AG09319 (cell line): ENCODE results near the gene SNCA.

Source experiments
- DNase-seq: peaks from one replicate; pipeline ENCODE4 v3.0.0-alpha.2; 2010; ENCODE audit warnings: low read depth; ENCODE audit errors: extremely low read depth
- TF ChIP-seq, protein P1 (sequence below): IDR thresholded peaks from 2 replicates; pipeline ENCODE4 v1.5.1; 2011; ENCODE audit warnings: low read depth, mild to moderate bottlenecking, inconsistent platforms, low read length, moderate library complexity

SNCA gene

DNA sequence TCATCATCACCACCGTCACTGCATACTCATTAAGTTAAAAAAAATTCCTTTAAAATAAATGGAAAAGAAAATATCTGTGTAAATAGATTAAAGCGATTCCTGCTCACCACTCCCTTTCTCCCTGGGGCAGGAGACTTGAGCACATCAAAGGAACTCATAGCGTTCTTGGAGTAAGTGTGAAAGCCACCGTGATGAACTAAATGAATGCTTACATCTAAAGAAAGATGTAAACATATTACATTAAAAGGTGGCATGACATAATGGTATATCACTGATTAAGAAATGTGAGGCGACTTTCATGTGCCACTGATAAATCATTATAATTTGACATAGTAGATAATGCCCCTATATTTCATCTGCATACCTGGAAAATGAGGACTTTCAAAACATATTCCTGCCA is 92.0 kb downstream of the SNCA start:
- TF ChIP-seq, protein P1, sequence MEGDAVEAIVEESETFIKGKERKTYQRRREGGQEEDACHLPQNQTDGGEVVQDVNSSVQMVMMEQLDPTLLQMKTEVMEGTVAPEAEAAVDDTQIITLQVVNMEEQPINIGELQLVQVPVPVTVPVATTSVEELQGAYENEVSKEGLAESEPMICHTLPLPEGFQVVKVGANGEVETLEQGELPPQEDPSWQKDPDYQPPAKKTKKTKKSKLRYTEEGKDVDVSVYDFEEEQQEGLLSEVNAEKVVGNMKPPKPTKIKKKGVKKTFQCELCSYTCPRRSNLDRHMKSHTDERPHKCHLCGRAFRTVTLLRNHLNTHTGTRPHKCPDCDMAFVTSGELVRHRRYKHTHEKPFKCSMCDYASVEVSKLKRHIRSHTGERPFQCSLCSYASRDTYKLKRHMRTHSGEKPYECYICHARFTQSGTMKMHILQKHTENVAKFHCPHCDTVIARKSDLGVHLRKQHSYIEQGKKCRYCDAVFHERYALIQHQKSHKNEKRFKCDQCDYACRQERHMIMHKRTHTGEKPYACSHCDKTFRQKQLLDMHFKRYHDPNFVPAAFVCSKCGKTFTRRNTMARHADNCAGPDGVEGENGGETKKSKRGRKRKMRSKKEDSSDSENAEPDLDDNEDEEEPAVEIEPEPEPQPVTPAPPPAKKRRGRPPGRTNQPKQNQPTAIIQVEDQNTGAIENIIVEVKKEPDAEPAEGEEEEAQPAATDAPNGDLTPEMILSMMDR: no peak
- DNase-seq: no peak

DNA sequence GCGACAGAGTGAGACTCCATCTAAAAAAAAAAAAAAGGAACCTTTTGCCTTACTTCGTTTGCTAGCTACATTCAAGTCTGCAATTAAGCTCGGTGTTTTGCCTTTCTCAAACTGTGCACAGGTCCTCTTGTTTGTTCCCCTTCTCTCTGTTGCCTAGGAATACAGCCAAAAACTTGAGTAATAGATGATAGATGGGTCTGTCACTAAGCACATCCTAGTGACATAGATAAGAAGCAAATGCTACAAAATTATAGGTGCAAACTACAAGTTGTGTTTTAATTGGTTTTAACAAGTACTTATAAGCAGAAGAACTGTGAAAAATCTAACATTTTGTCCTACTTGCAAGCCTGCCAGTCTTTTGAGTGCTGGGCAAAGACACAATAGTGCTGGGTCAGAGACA is 95.2 kb downstream of the SNCA start:
- TF ChIP-seq, protein P1: no peak
- DNase-seq: no peak

GRCh38 chr4:89739311-89739988 is 97.5 kb downstream of the SNCA start:
- no peak for DNase-seq
- TF ChIP-seq, protein P1: no peak

GRCh38 chr4:89737888-89738287 is 99.1 kb downstream of the SNCA start:
- TF ChIP-seq, protein P1: no peak
- peak; percentile 30 for DNase-seq

GRCh38 chr4:89733946-89734345 is 103.0 kb downstream of the SNCA start:
- no peak for DNase-seq
- TF ChIP-seq, protein P1: no peak

- DNase-seq: no peak
- TF ChIP-seq, protein P1: no peak
Measured at GRCh38 chr4:89727238-89727637, 109.7 kb downstream of the SNCA start.

DNA sequence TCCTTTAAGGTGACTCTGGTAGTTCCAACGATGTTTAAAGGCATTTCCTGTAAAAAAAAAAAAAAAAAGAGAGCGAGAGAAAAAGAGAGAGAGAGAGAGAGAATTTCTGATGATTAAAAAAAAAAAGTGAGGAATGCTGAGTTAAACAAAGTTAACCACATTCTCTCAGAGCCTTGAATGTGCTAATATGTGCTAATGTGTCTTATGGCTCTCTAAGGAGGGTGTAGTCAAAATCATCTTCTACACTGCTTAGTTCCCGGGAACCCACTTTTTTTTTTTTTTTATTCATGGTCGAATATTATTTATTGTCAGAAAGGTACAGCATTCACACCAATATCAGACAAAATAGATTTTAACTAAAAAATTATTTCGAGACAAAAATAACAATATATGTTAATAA is 111.7 kb downstream of the SNCA start:
- TF ChIP-seq, protein P1: no peak
- no peak for DNase-seq
